ENCODE measurements around the gene UMAD1. TPM values are rescaled to one million over a fixed set of nuclear protein-coding genes. Genes with fewer than 3 reads are reported as not detected.

Gene UMAD1
- total RNA-seq, 2 donors from 2014 or later, result 21.9 to 26.3 TPM

- H3K36me3 ChIP-seq, result no peaks in the 10 kb centered on the region
- intact Hi-C loops (cut with DNase I), result no loop called here
- no peaks in the 10 kb centered on the region for H3K27me3 ChIP-seq
- TF ChIP-seq CTCF (IDR thresholded peaks at IDR 0.05), result no peak
- no peaks in the 10 kb centered on the region for H3K4me1 ChIP-seq
- H3K4me3 ChIP-seq, result no peak overlapping the region
- H3K9ac ChIP-seq (ENCODE audit: low read depth in 2 of 2, low read length in 2 of 2), result no peak overlapping the region
- no peak for DNase-seq
- peak overlapping the region; percentile 73 for H3K27ac ChIP-seq
- H3K9me3 ChIP-seq, result no peaks in the 10 kb centered on the region
Observed at GRCh38 chr7:7918736-7919448, 278.3 kb downstream of the UMAD1 start.

GRCh38 chr7:7919449-7919945 is 278.9 kb downstream of the UMAD1 start:
- Histone ChIP-seq H3K9me3 (no peaks in the 10 kb centered on the region), H3K27ac (peak overlapping the region; percentile 73), H3K4me1 (no peaks in the 10 kb centered on the region), H3K27me3 (no peaks in the 10 kb centered on the region), H3K4me3 (no peak overlapping the region), H3K36me3 (no peaks in the 10 kb centered on the region), H3K9ac (ENCODE audit: low read depth in 2 of 2, low read length in 2 of 2) (no peak overlapping the region)
- intact Hi-C loops (cut with DNase I), result no loop called here
- no peak for TF ChIP-seq CTCF (IDR thresholded peaks at IDR 0.05)
- no peak for DNase-seq

- intact Hi-C loops (cut with DNase I), result no loop called here
- no peaks in the 10 kb centered on the region for H3K36me3 ChIP-seq
- H3K9me3 ChIP-seq, result no peaks in the 10 kb centered on the region
- no peak overlapping the region for H3K9ac ChIP-seq (ENCODE audit: low read depth in 2 of 2, low read length in 2 of 2)
- TF ChIP-seq CTCF (IDR thresholded peaks at IDR 0.05), result no peak
- H3K27ac ChIP-seq, result peak overlapping the region; percentile 73
- DNase-seq, result no peak
- no peaks in the 10 kb centered on the region for H3K4me1 ChIP-seq
- no peaks in the 10 kb centered on the region for H3K27me3 ChIP-seq
- no peak overlapping the region for H3K4me3 ChIP-seq
Observed at GRCh38 chr7:7920056-7920455, 279.5 kb downstream of the UMAD1 start.

GRCh38 chr7:7920481-7920880 is 279.9 kb downstream of the UMAD1 start:
- no peak overlapping the region for H3K4me3 ChIP-seq
- no peak overlapping the region for H3K9ac ChIP-seq (ENCODE audit: low read depth in 2 of 2, low read length in 2 of 2)
- no peaks in the 10 kb centered on the region for H3K9me3 ChIP-seq
- no peaks in the 10 kb centered on the region for H3K27me3 ChIP-seq
- no peaks in the 10 kb centered on the region for H3K4me1 ChIP-seq
- intact Hi-C loops (cut with DNase I), result no loop called here
- H3K36me3 ChIP-seq, result no peaks in the 10 kb centered on the region
- H3K27ac ChIP-seq, result peak overlapping the region; percentile 73
- no peak for TF ChIP-seq CTCF (IDR thresholded peaks at IDR 0.05)
- peak; percentile 34 for DNase-seq

GRCh38 chr7:7921830-7922229 is 281.3 kb downstream of the UMAD1 start:
- no peaks in the 10 kb centered on the region for H3K27me3 ChIP-seq
- H3K9me3 ChIP-seq, result no peaks in the 10 kb centered on the region
- peak overlapping the region; percentile 4 for H3K27ac ChIP-seq
- no peak for TF ChIP-seq CTCF (IDR thresholded peaks at IDR 0.05)
- H3K4me3 ChIP-seq, result no peak overlapping the region
- no peak for DNase-seq
- no peaks in the 10 kb centered on the region for H3K36me3 ChIP-seq
- H3K4me1 ChIP-seq, result no peaks in the 10 kb centered on the region
- H3K9ac ChIP-seq (ENCODE audit: low read depth in 2 of 2, low read length in 2 of 2), result no peak overlapping the region
- intact Hi-C loops (cut with DNase I), result no loop called here
